GM12892 (cell line): ENCODE results near the gene PRSS33.

Experiments
- DNase-seq: peaks from one replicate; pipeline ENCODE4 v3.0.0; 2011; ENCODE audit not compliant: insufficient read length
- FAIRE-seq: peaks from 2 replicates; lab custom pipeline; 2011; peaks lifted over from hg19 to GRCh38; lab: Jason Lieb, UNC
- POLR2A ChIP-seq: IDR thresholded peaks from 2 replicates; pipeline ENCODE4 v1.6.1; 2011; ENCODE audit warnings: low read depth, low read length, control low read depth
- POLR2AphosphoS5 ChIP-seq: IDR thresholded peaks from 2 replicates; pipeline ENCODE4 v1.6.1; 2011; ENCODE audit warnings: low read depth, low read length, control low read depth
- TAF1 ChIP-seq: IDR thresholded peaks from 2 replicates; pipeline ENCODE4 v1.6.1; 2011; ENCODE audit warnings: low read depth, mild to moderate bottlenecking, control low read depth, low read length, borderline replicate concordance

PRSS33 gene

GRCh38 chr16:2810651-2811050 is 23.3 kb upstream of the PRSS33 start:
- TF ChIP-seq TAF1, result no peak
- no peak for TF ChIP-seq POLR2AphosphoS5
- TF ChIP-seq POLR2A, result no peak
- no peak for FAIRE-seq
- no peak for DNase-seq

GRCh38 chr16:2809149-2809760 is 21.9 kb upstream of the PRSS33 start:
- no peak for FAIRE-seq

DNA sequence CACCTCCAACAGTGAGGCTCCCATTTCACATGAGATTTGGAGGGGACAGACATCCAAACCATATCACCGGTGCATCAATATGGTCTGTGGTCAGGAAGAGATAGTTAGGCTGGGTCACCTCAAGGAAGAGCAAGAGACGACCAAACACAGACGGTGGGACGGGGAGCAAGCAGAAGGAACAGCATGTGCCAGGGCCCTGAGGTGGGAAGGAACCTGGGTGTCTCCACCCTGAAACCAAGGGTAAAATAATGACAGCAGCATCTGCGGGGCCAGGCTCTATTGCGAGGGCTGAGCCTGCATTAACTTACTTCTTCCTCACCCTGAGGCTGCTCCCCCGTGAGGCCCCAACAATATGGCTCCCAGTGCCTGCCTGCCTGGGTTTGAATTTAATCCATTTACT is 20.8 kb upstream of the PRSS33 start:
- FAIRE-seq (no peak), DNase-seq (no peak)
- TF ChIP-seq POLR2AphosphoS5, result no peak
- no peak for TF ChIP-seq TAF1
- no peak for TF ChIP-seq POLR2A

More at GRCh38 chr16:2809149-2809760, 21.9 kb upstream of the PRSS33 start:
- DNase-seq, result no peak
- TF ChIP-seq POLR2A (no peak), TAF1 (no peak)

GRCh38 chr16:2806286-2806685 is 18.9 kb upstream of the PRSS33 start:
- FAIRE-seq (no peak), DNase-seq (no peak)
- TF ChIP-seq TAF1 (no peak), POLR2AphosphoS5 (no peak), POLR2A (no peak)

GRCh38 chr16:2804728-2805127 is 17.4 kb upstream of the PRSS33 start:
- no peak for TF ChIP-seq TAF1
- TF ChIP-seq POLR2A, result no peak
- TF ChIP-seq POLR2AphosphoS5, result no peak
- FAIRE-seq, result no peak

GRCh38 chr16:2803545-2804195 is 16.3 kb upstream of the PRSS33 start:
- no peak for TF ChIP-seq POLR2AphosphoS5
- no peak for TF ChIP-seq POLR2A
- no peak for TF ChIP-seq TAF1
- DNase-seq (no peak), FAIRE-seq (no peak)

More at GRCh38 chr16:2804728-2805127, 17.4 kb upstream of the PRSS33 start:
- no peak for DNase-seq

- no peak for TF ChIP-seq TAF1
- TF ChIP-seq POLR2AphosphoS5, result no peak
- TF ChIP-seq POLR2A, result no peak
- DNase-seq, result no peak
- FAIRE-seq, result no peak
These were observed 12.5 kb upstream of the PRSS33 start for GRCh38 chr16:2799859-2800226.

DNA sequence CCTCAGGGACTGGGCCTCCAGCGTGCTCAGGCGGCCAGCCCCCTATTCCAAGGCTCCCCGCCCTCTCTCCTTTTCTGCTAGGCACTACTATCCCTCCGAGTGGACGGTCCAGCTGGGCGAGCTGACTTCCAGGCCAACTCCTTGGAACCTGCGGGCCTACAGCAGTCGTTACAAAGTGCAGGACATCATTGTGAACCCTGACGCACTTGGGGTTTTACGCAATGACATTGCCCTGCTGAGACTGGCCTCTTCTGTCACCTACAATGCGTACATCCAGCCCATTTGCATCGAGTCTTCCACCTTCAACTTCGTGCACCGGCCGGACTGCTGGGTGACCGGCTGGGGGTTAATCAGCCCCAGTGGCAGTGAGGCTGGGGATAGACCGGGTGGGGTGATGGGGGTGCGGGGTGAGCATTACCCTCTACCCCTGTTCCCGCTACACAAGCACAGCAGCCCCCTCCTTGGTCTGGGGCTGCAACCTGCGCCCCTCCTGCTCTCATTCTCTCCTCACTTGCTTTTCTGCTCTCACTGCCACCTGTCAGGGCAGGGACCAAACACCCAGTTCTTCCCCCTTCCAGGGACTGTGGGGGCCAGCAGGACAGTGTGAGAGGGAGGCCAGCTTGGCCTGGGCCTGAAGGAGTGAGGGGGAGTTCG is 12.0 kb upstream of the PRSS33 start:
- DNase-seq (no peak), FAIRE-seq (no peak)
- TF ChIP-seq POLR2AphosphoS5 (no peak), POLR2A (no peak), TAF1 (no peak)

DNA sequence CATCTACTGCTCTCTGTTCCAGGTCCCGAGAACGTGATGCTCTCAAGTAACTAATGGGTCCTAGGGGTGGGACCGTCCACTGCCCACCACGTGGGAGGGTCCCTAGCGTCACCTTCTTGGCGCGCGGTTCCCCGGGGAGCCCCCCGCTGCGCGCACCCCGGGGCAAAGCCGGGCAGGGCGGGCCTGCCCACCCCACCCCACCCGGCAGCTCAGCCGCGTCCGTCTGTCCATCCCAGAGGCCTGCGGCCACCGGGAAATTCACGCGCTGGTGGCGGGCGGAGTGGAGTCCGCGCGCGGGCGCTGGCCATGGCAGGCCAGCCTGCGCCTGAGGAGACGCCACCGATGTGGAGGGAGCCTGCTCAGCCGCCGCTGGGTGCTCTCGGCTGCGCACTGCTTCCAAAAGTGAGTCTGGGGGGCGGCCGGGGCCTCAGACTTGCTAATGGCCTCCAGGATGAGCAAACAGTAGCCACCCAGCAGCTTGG is 11.4 kb upstream of the PRSS33 start:
- FAIRE-seq, result no peak
- no peak for DNase-seq
- TF ChIP-seq POLR2AphosphoS5, result no peak
- TF ChIP-seq TAF1, result no peak
- no peak for TF ChIP-seq POLR2A

GRCh38 chr16:2795395-2796143 is 8.2 kb upstream of the PRSS33 start:
- TF ChIP-seq POLR2A (no peak), TAF1 (no peak), POLR2AphosphoS5 (no peak)
- no peak for DNase-seq
- no peak for FAIRE-seq

DNA sequence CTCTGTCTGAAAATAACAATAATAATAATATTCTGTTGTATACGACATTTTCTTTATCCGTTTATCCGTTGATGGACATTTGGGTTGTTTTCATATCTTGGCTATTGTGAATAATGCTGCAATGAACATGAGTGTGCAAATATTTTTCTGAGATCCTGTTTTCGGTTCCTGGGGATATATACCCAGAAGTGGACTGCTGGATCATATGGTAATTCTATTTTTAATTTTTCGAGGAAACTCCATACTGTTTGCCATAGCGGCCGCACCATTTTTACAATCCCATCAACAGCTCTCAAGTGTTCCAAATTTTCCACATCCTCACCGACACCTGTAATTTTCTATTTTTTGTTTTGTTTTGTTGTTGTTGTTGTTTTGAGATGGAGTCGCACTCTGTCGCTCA is 5.6 kb upstream of the PRSS33 start:
- DNase-seq (no peak), FAIRE-seq (no peak)
- TF ChIP-seq POLR2AphosphoS5 (no peak), TAF1 (no peak), POLR2A (no peak)
